GM12891 (cell line): ENCODE results near the gene C10orf71.

Experiments
- PAX5 ChIP-seq: IDR thresholded peaks from 2 replicates; pipeline ENCODE4 v1.6.1; 2011; ENCODE audit warnings: low read length, moderate library complexity, mild to moderate bottlenecking; ENCODE audit not compliant: insufficient read depth, severe bottlenecking
- POLR2A ChIP-seq: IDR thresholded peaks from 2 replicates; pipeline ENCODE4 v1.6.1; 2011; ENCODE audit warnings: low read depth, low read length, control low read depth
- POLR2AphosphoS5 ChIP-seq: IDR thresholded peaks from 2 replicates; pipeline ENCODE4 v1.6.1; 2011; ENCODE audit warnings: low read depth, low read length, control low read depth
- POU2F2 ChIP-seq: IDR thresholded peaks from 2 replicates; pipeline ENCODE4 v1.6.1; 2011; ENCODE audit warnings: low read depth, mild to moderate bottlenecking, control low read depth, low read length, moderate library complexity
- TAF1 ChIP-seq: IDR thresholded peaks from 2 replicates; pipeline ENCODE4 v1.6.1; 2011; ENCODE audit warnings: low read depth, low read length, control low read depth

DNA sequence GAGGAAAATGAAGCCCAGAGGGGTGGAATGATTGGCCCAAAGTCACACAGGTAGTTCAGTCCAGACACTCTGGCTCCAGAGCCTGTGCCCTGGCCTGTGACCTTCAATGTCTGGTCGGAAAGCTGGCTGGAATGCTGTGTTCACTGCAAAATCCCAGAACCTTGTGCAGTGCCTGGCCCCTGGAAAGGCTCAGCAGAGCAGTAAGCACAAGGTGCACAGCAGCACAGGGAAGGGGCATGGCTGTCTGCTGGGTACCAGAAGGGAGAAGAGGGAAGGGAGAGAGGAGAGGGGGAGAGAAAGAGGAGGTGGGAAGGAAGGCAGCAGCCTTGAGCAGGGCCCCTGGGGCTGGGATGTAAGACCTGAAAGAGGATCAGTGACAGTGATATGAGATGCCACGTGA lies 28.4 kb upstream of the C10orf71 start:
- TF ChIP-seq POLR2A: no peak
- TF ChIP-seq POLR2AphosphoS5: no peak
- TF ChIP-seq TAF1: no peak
- TF ChIP-seq POU2F2: no peak
- TF ChIP-seq PAX5: no peak
